ENCODE results near the gene TICAM1.

GRCh38 chr19:4821265-4821664 lies 10.2 kb downstream of the TICAM1 start:
- TF ChIP-seq CTCF (IDR thresholded peaks at IDR 0.05) (no peak), POLR2A (IDR thresholded peaks at IDR 0.05) (no peak)

All from heart left ventricle (tissue), 13 donors.